Activated T-helper 1 cell treated with anti-CD3 and anti-CD28 coated beads, Interleukin-12 subunit alpha, Interleukin-12 subunit beta, Interleukin-2, Interleukin-4 antibody, amounts not matched to agents 30 ng/mL and 10 ng/mL and 1 ng/mL, durations not matched to agents 14 hours and 24 hours and 36 hours (primary cell): Measurements from ENCODE around the gene CACNA1C. TPM values are rescaled to one million over a fixed set of nuclear protein-coding genes. Genes with fewer than 3 reads are reported as not detected.
"Not testable (repeated sequence)": the region's sequence is repeated elsewhere in the genome, so short reads cannot be mapped to it uniquely, and the experiment has no call there.

ENCODE experiments used
- DNase-seq: peaks from one replicate; pipeline ENCODE4 v3.0.0; 2021; ENCODE audit warnings: low spot score
- H3K27ac Mint-ChIP-seq: one replicate; pipeline ENCODE4 v1.8.0; 2021; ENCODE audit warnings: mild to moderate bottlenecking, mixed read lengths
- H3K27me3 Mint-ChIP-seq: one replicate; pipeline ENCODE4 v1.8.0; 2022; ENCODE audit warnings: mild to moderate bottlenecking, moderate library complexity, mixed read lengths; ENCODE audit not compliant: insufficient read depth
- H3K36me3 Mint-ChIP-seq: one replicate; pipeline ENCODE4 v1.8.0; 2021; ENCODE audit warnings: low read depth, mixed read lengths
- H3K4me1 Mint-ChIP-seq: one replicate; pipeline ENCODE4 v1.8.0; 2021; ENCODE audit warnings: low read depth, mixed read lengths
- H3K4me3 Mint-ChIP-seq: one replicate; pipeline ENCODE4 v1.8.0; 2021; ENCODE audit warnings: mild to moderate bottlenecking, moderate library complexity, mixed read lengths
- H3K9me3 Mint-ChIP-seq: one replicate; pipeline ENCODE4 v1.8.0; 2021; ENCODE audit warnings: mixed read lengths
- intact Hi-C: fragments of 100-400 bp; cut with micrococcal nuclease; formaldehyde crosslinking; loops from one replicate; pipeline ENCODE4 v1.15.1; 2024
- total RNA-seq: library from RNA; stranded (reverse); gene quantifications from 2 replicates; pipeline ENCODE4 v1.2.3, GENCODE V29; 2022

The CACNA1C gene
- total RNA-seq, 1 donor from 2014 or later: 0.18 TPM

DNA sequence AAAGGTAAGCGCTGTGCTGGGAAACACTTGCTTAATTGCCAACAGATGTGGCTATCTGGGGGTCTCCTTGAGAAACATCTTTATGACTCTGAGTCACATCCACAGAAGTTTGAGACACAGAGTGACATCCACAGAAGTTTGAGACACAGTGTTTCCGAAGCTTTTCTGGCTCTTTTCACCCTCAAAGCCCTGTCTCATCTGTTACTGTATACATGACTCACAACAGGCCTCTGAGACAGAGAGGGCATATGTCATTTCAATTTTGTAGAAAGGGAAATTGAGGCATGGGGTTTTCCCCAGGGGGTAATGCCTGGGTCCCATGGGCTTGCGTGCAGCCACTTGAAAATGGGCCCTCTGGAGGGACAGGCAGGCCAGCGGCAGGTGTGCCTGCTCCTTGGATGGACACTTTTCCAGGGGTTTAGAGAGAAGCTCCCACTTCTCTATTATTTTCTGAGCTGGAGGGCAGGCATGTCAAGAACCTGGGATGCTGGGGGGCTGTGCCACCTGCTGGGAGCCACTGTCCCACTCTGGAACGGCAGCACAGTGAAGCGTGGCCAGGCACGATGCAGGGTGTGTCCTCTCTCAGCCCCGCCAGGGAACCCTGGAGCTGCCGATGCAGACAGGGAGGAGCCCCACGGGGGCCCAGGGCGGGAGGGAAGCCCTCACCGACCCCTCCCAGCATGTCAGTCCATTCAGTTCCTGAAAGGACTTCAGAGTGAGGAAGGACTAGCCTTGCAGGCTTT, 630.7 kb downstream of the CACNA1C start:
- Mint-ChIP-seq H3K4me1 (peaks cover 7% of the 10 kb centered on the region), H3K4me3 (no peak overlapping the region), H3K9me3 (no peaks in the 10 kb centered on the region), H3K27me3 (peaks cover 2% of the 10 kb centered on the region), H3K27ac (no peak overlapping the region), H3K36me3 (no peaks in the 10 kb centered on the region)
- DNase-seq: no peak
- intact Hi-C loops: loop anchor here (1.0 to 10.0 kb wide), 4 partner anchors 8 to 361 kb away; no protein-coding TSS in a partner anchor

DNA sequence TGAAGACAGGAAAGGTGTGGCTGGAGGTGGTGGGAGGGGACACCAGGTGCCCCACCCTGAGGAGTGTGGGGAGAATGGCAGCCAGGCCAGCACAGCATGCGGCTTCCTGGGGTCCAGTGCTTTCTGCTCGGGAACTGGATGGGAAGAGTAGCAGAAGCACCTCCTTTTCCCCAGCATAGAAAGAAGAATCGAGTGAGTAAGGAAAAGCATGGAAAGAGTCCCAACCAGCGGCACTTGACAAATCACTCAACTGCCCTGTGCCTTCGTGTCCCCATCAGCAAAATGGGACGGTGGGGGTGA, 631.2 kb downstream of the CACNA1C start:
- not testable (repeated sequence) for H3K9me3 Mint-ChIP-seq, H3K4me3 Mint-ChIP-seq, H3K4me1 Mint-ChIP-seq, H3K27ac Mint-ChIP-seq, H3K36me3 Mint-ChIP-seq, DNase-seq, H3K27me3 Mint-ChIP-seq
- intact Hi-C loops: loop anchor here (10.0 kb wide), 1 partner anchor 361 kb away; no protein-coding TSS in a partner anchor

DNA sequence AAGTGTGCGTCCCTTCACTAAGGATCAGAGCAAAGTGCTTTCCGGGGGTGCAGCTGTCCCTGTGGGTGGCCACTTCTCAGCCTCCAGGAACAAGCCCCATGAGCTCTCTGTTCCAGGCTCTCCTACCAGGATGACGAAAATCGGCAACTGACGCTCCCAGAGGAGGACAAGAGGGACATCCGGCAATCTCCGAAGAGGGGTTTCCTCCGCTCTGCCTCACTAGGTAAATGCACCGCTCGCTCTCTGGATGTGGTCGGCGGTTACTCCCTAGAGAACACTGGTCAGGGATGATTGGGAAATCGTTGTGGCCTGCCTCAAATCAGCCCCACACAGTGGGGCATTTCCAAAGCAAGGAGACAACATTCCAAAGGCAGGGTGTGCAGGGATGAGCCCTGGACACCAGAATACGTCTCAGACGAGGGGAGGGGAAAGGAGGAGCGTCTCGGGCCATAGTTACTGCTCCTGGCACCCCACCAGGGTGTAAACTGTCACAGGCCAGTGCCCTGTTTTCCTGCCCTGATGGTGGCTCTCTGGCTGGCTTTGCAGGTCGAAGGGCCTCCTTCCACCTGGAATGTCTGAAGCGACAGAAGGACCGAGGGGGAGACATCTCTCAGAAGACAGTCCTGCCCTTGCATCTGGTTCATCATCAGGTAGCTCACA, 633.0 kb downstream of the CACNA1C start:
- H3K27ac Mint-ChIP-seq, H3K36me3 Mint-ChIP-seq, DNase-seq, H3K27me3 Mint-ChIP-seq, H3K4me3 Mint-ChIP-seq, H3K9me3 Mint-ChIP-seq: not testable (repeated sequence)
- intact Hi-C loops: loop anchor here (10.0 kb wide), 1 partner anchor 359 kb away; no protein-coding TSS in a partner anchor
- peaks cover 19% of the 10 kb centered on the region for H3K4me1 Mint-ChIP-seq

DNA sequence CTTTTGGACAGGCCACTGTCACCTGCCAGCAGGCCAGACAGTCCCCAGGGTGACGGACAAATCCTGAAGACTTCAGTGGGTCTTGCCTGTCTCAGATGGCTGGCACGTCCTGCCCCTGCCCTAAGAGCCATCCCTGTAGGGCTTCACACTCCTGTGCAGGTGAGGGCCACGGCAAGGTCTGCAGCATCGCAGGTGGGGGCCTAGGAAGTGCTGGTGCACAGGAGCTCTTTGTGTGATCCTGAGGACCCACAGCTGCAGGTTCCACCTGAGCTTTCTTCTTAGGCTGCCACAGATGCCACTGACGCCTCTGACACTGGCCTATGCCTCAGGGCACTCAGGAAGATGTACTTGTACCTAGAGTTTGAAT, 633.5 kb downstream of the CACNA1C start:
- Mint-ChIP-seq H3K27me3 (peaks cover 6% of the 10 kb centered on the region), H3K9me3 (no peaks in the 10 kb centered on the region), H3K27ac (no peak overlapping the region), H3K36me3 (peaks cover 3% of the 10 kb centered on the region), H3K4me3 (no peak overlapping the region), H3K4me1 (peaks cover 23% of the 10 kb centered on the region)
- intact Hi-C loops: loop anchor here (10.0 kb wide), 1 partner anchor 359 kb away; no protein-coding TSS in a partner anchor
- no peak for DNase-seq

DNA sequence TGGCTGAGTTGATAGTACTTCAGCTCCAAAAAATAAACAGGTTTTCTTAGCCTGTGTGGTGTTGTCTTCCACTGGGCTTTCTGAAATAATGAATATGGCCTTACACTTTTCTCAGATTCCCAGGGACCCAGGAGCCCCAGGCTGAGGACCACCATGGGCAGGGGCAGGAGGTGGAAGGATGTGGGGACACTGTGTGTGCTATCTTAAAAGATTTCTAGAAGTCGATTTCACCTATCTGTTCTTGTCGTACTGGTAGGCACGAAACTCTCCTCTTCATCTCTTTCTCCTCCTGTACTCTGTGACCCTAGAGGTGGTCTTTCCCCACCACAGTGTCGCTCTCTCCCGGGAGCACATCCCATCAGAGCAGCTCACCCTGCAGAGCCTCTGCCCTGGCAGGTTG, 634.3 kb downstream of the CACNA1C start:
- no peaks in the 10 kb centered on the region for H3K9me3 Mint-ChIP-seq
- no peak for DNase-seq
- intact Hi-C loops: loop anchor here (10.0 kb wide), 1 partner anchor 358 kb away; no protein-coding TSS in a partner anchor
- peaks cover 28% of the 10 kb centered on the region for H3K4me1 Mint-ChIP-seq
- H3K36me3 Mint-ChIP-seq: peaks cover 3% of the 10 kb centered on the region
- no peak overlapping the region for H3K27ac Mint-ChIP-seq
- peaks cover 6% of the 10 kb centered on the region for H3K27me3 Mint-ChIP-seq
- H3K4me3 Mint-ChIP-seq: no peak overlapping the region

DNA sequence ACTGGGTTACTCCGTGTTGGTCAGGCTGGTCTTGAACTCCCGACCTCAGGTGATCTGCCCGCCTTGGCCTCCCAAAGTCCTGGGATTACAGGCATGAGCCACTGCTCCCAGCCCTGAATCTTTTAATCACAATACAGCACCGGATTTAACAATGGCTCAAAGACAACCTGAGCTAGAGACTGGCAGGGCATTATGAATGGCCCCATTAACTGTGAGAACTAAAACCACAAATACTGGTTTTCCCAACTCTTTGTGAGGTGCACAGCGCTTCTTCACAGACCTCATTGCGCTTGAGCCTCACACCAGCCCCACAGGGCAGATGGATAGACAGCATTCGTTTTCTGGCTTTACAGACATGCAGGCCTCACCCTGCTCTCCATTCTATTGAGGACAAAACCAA, 634.9 kb downstream of the CACNA1C start:
- peaks cover 30% of the 10 kb centered on the region for H3K4me1 Mint-ChIP-seq
- H3K27me3 Mint-ChIP-seq: peaks cover 6% of the 10 kb centered on the region
- no peak overlapping the region for H3K27ac Mint-ChIP-seq
- peaks cover 3% of the 10 kb centered on the region for H3K36me3 Mint-ChIP-seq
- intact Hi-C loops: loop anchor here (10.0 kb wide), 1 partner anchor 357 kb away; no protein-coding TSS in a partner anchor
- no peaks in the 10 kb centered on the region for H3K9me3 Mint-ChIP-seq
- DNase-seq: no peak
- no peak overlapping the region for H3K4me3 Mint-ChIP-seq

DNA sequence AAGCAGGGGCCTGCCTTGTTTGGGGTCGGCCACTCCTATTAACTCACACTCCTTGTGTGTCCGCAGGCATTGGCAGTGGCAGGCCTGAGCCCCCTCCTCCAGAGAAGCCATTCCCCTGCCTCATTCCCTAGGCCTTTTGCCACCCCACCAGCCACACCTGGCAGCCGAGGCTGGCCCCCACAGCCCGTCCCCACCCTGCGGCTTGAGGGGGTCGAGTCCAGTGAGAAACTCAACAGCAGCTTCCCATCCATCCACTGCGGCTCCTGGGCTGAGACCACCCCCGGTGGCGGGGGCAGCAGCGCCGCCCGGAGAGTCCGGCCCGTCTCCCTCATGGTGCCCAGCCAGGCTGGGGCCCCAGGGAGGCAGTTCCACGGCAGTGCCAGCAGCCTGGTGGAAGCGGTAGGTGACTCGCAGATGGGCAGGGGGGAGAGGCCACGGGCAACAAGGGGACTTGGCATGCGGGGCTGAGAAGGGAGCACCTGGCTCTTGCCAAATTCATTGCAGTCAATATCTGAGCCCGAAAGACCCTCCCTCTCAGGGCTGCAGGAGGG, 635.7 kb downstream of the CACNA1C start:
- intact Hi-C loops: loop anchor here (10.0 kb wide), 1 partner anchor 356 kb away; no protein-coding TSS in a partner anchor
- no peak for DNase-seq
- Mint-ChIP-seq H3K4me3 (peak overlapping the region; percentile 31), H3K4me1 (peaks cover 35% of the 10 kb centered on the region), H3K27me3 (peaks cover 6% of the 10 kb centered on the region), H3K27ac (no peak overlapping the region), H3K36me3 (peaks cover 3% of the 10 kb centered on the region), H3K9me3 (no peaks in the 10 kb centered on the region)

DNA sequence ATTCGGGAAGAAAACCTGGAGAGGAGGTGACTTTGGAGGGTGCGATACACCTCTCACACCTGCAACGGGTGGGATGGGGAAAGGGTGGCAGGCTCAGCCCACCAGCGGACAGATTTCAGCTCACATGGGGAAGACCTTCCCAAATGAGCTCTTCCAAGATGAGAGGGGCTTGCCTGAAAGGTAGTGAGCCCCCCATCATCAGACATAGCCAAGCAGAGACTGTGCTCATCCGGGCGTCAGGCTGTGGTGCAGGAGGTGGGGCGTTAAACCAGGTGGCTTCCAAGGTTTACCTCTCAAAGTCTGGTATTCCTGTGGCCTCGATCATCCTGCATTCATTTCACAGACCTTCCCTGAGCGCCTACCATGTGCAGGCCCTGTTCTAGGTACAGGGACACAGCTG, 636.6 kb downstream of the CACNA1C start:
- intact Hi-C loops: loop anchor here (10.0 kb wide), 1 partner anchor 355 kb away; no protein-coding TSS in a partner anchor
- DNase-seq: no peak
- Mint-ChIP-seq H3K4me1 (peaks cover 39% of the 10 kb centered on the region), H3K27ac (no peak overlapping the region), H3K4me3 (peak overlapping the region; percentile 35), H3K36me3 (peaks cover 3% of the 10 kb centered on the region), H3K27me3 (peaks cover 10% of the 10 kb centered on the region), H3K9me3 (no peaks in the 10 kb centered on the region)

DNA sequence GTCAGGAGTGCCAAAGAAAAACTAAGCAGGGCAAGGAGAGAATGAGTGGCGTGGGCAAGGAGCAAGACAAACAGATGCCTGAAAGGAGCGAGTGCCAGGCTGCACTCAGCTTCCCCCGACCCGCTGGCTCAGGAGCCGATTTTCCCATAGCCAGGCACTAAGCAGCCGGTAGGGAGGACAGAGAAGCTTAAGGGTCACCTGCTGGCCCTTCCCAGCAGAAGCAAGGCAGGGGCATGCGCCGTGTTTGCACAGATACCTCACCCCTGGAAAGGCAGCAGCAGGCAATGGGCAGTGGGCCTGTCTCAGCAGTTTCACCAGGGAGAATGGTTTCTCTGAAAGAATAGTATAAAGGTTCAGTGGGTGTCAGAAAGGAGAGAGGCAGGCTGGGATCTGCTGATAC, 637.1 kb downstream of the CACNA1C start:
- no peak overlapping the region for H3K27ac Mint-ChIP-seq
- DNase-seq: no peak
- no peaks in the 10 kb centered on the region for H3K9me3 Mint-ChIP-seq
- peak overlapping the region; percentile 35 for H3K4me3 Mint-ChIP-seq
- peaks cover 10% of the 10 kb centered on the region for H3K27me3 Mint-ChIP-seq
- intact Hi-C loops: loop anchor here (5.0 to 10.0 kb wide), 4 partner anchors 187 to 685 kb away; partner anchors contain the start of genes DCP1B, FOXM1 and RHNO1
- peaks cover 39% of the 10 kb centered on the region for H3K4me1 Mint-ChIP-seq
- H3K36me3 Mint-ChIP-seq: peaks cover 3% of the 10 kb centered on the region

DNA sequence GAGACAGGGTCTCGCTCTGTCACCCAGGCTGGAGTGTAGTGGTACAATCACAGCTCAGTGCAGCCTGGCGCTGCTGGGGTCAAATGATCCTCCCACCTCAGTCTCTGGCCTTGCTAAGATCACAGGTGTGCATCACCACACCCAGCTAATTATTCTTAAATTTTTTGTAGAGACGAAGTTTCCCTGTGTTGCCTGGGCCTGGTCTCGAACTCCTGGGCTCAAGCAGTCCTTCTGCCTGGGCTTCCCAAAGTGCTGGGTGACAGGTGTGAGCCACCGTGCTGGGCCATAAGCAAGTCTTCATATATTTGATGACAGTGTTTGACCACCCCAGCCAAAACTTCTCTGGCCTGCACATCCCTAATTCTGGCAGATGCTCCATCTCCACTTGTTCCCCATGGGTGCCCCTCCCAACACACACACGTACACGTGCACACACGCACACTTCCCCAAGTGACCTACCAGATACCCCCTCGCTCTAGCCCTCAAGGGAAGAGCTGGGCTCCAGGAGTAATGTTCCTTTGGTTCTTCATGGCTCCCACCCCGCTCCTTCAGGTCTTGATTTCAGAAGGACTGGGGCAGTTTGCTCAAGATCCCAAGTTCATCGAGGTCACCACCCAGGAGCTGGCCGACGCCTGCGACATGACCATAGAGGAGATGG, 637.7 kb downstream of the CACNA1C start:
- intact Hi-C loops: loop anchor here (1.0 to 10.0 kb wide), 6 partner anchors 7 to 686 kb away; partner anchors contain the start of genes DCP1B, FOXM1, ITFG2 and RHNO1
- H3K36me3 Mint-ChIP-seq: peaks cover 3% of the 10 kb centered on the region
- H3K4me1 Mint-ChIP-seq: peaks cover 39% of the 10 kb centered on the region
- peak overlapping the region; percentile 84 for H3K27ac Mint-ChIP-seq
- DNase-seq: no peak
- H3K9me3 Mint-ChIP-seq: no peaks in the 10 kb centered on the region
- H3K27me3 Mint-ChIP-seq: peaks cover 10% of the 10 kb centered on the region
- H3K4me3 Mint-ChIP-seq: peak overlapping the region; percentile 86

DNA sequence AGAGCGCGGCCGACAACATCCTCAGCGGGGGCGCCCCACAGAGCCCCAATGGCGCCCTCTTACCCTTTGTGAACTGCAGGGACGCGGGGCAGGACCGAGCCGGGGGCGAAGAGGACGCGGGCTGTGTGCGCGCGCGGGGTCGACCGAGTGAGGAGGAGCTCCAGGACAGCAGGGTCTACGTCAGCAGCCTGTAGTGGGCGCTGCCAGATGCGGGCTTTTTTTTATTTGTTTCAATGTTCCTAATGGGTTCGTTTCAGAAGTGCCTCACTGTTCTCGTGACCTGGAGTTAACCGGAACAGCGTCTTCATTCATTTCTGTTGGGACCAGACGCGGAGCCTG, 638.2 kb downstream of the CACNA1C start:
- intact Hi-C loops: loop anchor here (1.0 to 10.0 kb wide), 6 partner anchors 8 to 686 kb away; partner anchors contain the start of genes DCP1B, FOXM1, ITFG2 and RHNO1
- peak overlapping the region; percentile 86 for H3K4me3 Mint-ChIP-seq

DNA sequence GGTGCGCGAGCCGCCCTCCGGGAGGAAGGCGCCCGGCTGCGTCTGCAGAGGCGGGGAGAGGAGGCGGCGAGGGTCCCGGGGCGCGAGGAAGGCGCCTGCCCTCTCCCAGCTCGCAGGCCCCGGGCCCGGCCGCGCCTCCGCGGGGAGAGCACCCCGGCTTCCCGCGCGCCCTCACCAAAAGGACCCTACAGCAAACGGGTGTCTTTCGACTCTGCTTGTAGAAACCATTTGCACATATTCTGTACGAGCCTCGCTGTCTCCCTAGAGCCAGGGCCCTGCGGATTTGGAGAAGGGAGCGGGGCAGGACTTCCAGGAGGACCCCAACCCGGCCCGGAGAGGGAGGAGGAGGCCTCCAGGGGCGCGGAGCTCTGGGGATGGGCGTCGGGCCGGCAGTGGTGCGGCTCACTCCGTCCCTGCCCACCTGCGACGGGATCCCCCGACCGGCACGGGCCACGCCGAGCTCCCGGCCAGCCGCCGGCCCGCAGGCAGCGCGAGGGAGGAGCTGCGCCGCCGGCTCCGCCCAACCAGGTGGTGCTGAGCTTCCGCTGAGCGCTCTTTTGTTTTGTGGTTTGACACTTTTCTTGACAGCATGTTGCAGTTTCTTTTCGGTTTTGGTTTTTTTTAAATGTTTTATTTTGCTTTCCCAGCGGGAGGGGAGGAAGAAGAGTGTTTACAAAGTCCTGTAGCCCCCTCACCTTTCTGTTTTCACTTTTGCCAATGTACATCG, 638.7 kb downstream of the CACNA1C start:
- H3K4me3 Mint-ChIP-seq: peak overlapping the region; percentile 86
- peak; percentile 57 for DNase-seq
- peaks cover 39% of the 10 kb centered on the region for H3K4me1 Mint-ChIP-seq
- peaks cover 14% of the 10 kb centered on the region for H3K27me3 Mint-ChIP-seq
- peaks cover 3% of the 10 kb centered on the region for H3K36me3 Mint-ChIP-seq
- H3K27ac Mint-ChIP-seq: peak overlapping the region; percentile 86
- no peaks in the 10 kb centered on the region for H3K9me3 Mint-ChIP-seq
- intact Hi-C loops: loop anchor here (1.0 to 10.0 kb wide), 7 partner anchors 8 to 687 kb away; partner anchors contain the start of genes DCP1B, FOXM1, ITFG2 and RHNO1

More for the DNA sequence above, 638.2 kb downstream of the CACNA1C start:
- peak; percentile 41 for DNase-seq
- H3K36me3 Mint-ChIP-seq: peaks cover 3% of the 10 kb centered on the region
- H3K27me3 Mint-ChIP-seq: peaks cover 12% of the 10 kb centered on the region
- H3K4me1 Mint-ChIP-seq: peaks cover 39% of the 10 kb centered on the region
- H3K9me3 Mint-ChIP-seq: no peaks in the 10 kb centered on the region
- peak overlapping the region; percentile 84 for H3K27ac Mint-ChIP-seq
